NCI-H226 (cell line): Measurements from ENCODE around the gene ASCL2.
"Not testable (repeated sequence)": the region's sequence is repeated elsewhere in the genome, so short reads cannot be mapped to it uniquely, and the experiment has no call there.

Source experiments
- DNase-seq: peaks from one replicate; pipeline ENCODE4 v3.0.0-alpha.2; 2015

ASCL2 gene

DNA sequence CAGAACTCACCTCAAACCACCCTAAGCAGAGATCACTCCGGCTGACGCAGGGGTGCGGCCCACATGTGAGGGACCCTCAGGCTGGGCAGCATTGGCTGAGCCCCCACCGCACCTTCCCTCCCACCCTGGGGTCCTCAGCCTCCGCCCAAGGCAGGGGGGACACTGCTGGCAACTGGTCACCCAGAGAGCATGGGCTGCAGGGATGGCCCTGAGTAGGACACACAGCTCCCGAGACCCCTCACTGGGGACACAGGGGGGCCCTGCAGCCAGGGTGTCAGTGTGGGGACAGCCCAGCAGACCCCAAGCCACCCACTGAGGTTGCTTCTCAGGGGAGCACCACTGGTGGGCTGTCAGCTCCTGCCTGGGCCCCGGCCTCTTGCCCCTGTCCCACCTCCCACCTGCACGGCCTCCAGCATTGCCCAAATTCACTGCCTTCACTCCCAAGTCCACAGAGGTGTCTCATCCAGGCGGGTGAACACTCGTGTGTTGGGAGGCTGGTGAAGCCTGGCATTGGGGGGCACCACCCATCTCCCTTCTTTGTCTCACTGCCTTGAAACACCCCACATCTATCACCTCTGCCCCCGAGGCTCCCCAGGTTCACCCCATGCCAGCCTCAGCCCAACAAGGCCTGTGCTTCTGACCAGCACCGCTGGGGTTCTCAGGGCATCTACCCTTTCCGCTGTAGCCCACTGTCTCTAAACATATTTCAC lies 26.7 kb upstream of the ASCL2 start:
- DNase-seq = no peak

GRCh38 chr11:2295971-2296912 lies 25.9 kb upstream of the ASCL2 start:
- no peak for DNase-seq

DNA sequence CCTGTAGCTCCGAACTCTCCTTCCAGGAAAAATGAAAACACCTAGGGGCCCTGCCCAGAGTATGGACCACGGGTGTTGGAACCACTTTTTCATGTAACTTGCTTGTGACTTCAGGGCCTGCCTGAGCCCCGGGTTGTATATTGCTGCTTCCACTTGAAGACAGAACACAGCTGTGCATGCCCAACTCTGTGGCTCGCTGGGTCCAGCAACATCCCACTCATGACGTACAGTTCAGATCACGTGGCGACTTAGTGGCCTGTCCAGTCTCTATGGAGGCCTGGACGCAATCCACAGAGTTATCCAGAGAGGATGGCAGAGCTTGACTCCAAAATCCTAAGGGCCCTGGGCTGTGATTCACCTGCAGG lies 24.5 kb upstream of the ASCL2 start:
- no peak for DNase-seq

- no peak for DNase-seq
These were observed 23.9 kb upstream of the ASCL2 start for GRCh38 chr11:2293984-2294925.

DNA sequence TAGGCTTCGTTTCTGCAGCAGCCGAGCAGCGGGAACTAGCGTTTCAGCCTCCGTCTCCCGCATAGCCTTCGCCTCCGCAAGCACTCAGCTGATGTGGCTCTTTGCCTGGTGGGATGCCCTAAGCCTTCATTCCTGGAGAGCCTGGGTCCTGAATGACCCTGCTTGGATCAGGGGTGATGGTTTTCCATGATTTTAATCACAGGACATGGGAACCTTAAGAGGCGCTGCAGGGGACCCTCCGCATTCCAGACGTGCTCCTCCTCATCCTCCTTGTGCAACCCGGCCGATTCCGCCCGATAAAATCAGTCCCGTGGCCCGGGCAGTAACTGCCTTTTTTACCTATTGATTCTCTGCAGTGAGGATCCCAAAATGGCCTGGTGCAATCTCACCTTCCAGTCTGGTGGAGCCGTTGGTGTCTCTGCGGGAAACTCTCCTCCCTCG lies 23.2 kb upstream of the ASCL2 start:
- no peak for DNase-seq

GRCh38 chr11:2290351-2290841 lies 20.0 kb upstream of the ASCL2 start:
- no peak for DNase-seq

GRCh38 chr11:2289859-2290258 lies 19.5 kb upstream of the ASCL2 start:
- no peak for DNase-seq

DNA sequence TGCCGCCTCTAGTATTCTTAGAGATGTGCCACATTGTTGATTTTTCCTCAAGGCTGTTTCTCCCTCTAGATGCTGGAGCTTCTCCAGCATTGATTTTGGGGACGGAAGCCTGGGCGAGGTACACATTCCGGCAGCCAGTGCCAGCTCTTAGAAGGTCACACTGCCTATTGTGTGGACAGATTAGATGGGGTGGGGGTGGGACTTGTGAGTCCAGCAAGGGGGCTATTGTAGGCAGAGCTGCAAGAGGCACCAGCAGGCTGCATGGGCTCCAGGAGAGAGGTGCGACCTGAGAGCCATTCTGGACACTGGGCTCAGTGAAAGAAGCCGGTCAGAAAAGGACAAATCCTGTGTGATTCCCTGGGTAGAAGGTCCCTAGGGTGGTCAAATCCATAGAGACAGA lies 19.0 kb upstream of the ASCL2 start:
- DNase-seq = no peak

GRCh38 chr11:2287091-2287490 lies 16.7 kb upstream of the ASCL2 start:
- no peak for DNase-seq

DNA sequence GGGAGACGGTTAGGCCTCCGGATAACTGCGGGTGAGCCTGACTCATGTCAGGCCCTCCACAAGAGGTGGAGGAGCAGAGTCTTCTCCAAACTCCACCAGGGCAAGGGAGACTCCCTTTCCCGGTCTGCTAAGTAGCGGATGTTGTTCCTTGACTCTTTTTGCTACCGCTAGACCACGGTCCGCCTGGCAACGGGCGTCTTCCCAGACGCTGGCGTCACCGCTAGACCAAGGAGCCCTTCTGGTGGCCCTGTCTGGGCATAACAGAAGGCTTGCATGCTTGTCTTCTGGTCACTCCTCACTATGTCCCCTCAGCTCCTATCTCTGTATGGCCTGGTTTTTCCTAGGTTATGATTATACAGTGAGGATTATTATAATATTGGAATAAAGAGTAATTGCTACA lies 16.0 kb upstream of the ASCL2 start:
- not testable (repeated sequence) for DNase-seq

- DNase-seq = no peak
These were observed 9.8 kb upstream of the ASCL2 start for GRCh38 chr11:2280208-2280607.

- DNase-seq = no peak
These were observed 7.6 kb upstream of the ASCL2 start for GRCh38 chr11:2277933-2278523.

DNA sequence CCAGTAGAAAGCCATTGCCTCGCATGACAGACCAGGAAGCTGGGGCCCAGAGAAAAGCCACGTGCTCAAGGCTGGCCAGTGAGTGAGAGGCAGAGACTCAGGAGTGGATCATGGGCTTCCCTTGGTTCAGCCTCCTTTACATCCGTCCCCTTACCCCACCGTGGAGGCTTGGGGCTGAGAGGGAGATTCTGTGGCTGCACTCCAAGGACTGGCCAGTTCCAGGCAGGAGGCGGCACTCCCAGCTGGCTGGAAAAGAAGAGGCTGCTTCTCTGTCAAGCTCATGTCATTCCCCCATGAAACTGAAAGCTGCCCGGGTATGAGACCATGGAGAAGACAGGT lies 6.6 kb upstream of the ASCL2 start:
- no peak for DNase-seq

- no peak for DNase-seq
These were observed 6.1 kb upstream of the ASCL2 start for GRCh38 chr11:2276280-2277007.

DNA sequence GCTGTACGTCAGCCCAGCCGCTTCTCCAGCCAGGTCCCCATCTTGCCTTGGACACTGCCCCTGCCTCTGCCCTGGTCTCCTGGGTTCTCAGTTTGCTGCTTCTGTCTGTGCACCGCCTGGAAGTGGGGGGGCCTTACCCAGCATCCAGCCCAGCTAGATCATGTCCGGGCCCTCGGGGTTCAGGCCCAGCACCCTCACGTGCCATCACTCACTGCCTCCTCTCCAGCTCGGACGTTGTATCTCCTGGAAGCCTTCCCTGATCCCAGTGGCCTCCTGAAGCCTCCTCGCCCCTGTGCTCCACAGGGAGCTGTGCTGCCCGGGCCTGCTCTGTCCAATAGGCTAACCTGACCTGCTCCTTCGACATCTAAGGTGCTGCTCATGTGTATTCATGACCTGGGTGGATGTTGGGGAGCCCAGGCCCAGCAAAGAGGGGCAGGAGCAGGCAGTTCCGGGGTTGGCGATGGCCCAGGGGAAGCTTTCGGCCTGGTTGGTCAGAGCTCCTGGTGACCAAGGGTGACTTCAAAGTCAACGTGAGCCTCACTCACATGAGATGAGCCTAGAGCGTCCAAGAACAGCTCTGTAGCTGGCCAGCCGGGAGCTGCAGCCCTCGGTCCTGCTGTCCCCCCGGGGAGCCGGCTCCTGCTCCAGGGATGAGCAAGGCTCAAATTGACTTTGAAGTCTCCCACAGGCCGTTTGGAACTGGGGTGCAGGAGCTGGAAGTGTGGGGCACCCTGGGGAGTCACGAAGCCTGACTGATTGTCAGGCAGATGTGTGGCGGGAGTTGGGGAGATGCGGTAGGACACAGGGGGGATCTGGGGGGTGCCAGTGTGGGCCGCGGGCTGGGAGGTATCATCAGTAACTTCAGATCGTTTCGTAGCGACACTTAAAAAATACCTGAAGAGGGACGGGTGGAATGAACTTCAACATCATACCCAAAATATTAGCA lies 5.2 kb upstream of the ASCL2 start:
- DNase-seq = no peak

- no peak for DNase-seq
These were observed 3.4 kb upstream of the ASCL2 start for GRCh38 chr11:2273771-2274170.

- no peak for DNase-seq
These were observed 2.9 kb upstream of the ASCL2 start for GRCh38 chr11:2273311-2273710.

DNA sequence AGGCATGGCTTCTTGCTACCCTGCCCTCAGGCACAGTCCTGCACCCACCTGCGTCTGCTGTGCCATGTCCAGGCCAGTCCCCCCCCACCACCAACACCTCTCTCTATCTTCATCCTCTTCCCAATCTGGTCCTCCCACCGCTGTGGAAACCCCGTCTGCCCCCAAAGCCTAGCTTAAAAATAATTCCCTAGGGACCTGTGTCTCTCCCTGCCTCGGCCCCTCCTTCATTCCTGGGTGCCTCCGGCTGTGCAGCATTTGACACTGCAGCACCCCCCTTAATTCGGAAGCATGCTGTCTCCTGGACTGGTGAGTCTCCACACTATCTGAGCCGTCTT lies 2.5 kb upstream of the ASCL2 start:
- DNase-seq = no peak

GRCh38 chr11:2272228-2272945 lies 2.0 kb upstream of the ASCL2 start:
- no peak for DNase-seq
